ENCODE data around the gene PDCD4. TPM values are rescaled to one million over a fixed set of nuclear protein-coding genes. Genes with fewer than 3 reads are reported as not detected.

PDCD4 gene
- total RNA-seq, 4 donors from 2014 or later, result 98.3 to 724 (median 511) TPM

GRCh38 chr10:110872984-110873923, 1.5 kb downstream of the PDCD4 start:
- no peak for DNase-seq
- no peaks in the 10 kb centered on the region for H3K9me3 ChIP-seq
- H3K4me3 ChIP-seq, result peak overlapping the region; percentile 79 to 97 (median 88)
- H3K4me1 ChIP-seq, result peaks cover 12 to 67% (median 36%) of the 10 kb centered on the region in 4 donors
- TF ChIP-seq CTCF (IDR thresholded peaks at IDR 0.05), result no peak
- TF ChIP-seq EP300 (IDR thresholded peaks at IDR 0.05; ENCODE audit: low read depth), result no peak
- no peak for TF ChIP-seq POLR2AphosphoS5 (IDR thresholded peaks at IDR 0.05)
- no peak for TF ChIP-seq POLR2A (IDR thresholded peaks at IDR 0.05)
- intact Hi-C loops (cut with DNase I; ENCODE audit: low total_unique reads), result loop anchor here (10.0 kb wide), 1 partner anchor 48 kb away; no protein-coding TSS in a partner anchor
- peaks cover 0 to 17% (median 0%) of the 10 kb centered on the region in 4 donors for H3K36me3 ChIP-seq
- H3K27me3 ChIP-seq, result no peaks in the 10 kb centered on the region
- 0 to 1% methylated on average over 16 of the region's 16 CpGs for WGBS, 2 donors (ENCODE audit: low coverage in 1 of 2)
- H3K27ac ChIP-seq, result peak overlapping the region; percentile 99 to 100 (median 99)
- in situ Hi-C loops (cut with MboI; ENCODE audit: low pct_ligation_motif_present in 1 of 4, low pct_unique_long_range_greater_than_20kb in 1 of 4, low sequenced_read_pairs in 3 of 4), result no loop called here

GRCh38 chr10:110873951-110874350, 2.2 kb downstream of the PDCD4 start:
- no peak for TF ChIP-seq CTCF (IDR thresholded peaks at IDR 0.05)
- no peak for TF ChIP-seq POLR2A (IDR thresholded peaks at IDR 0.05)
- no peak for TF ChIP-seq EP300 (IDR thresholded peaks at IDR 0.05; ENCODE audit: low read depth)
- TF ChIP-seq POLR2AphosphoS5 (IDR thresholded peaks at IDR 0.05), result no peak
- in situ Hi-C loops (cut with MboI; ENCODE audit: low pct_ligation_motif_present in 1 of 4, low pct_unique_long_range_greater_than_20kb in 1 of 4, low sequenced_read_pairs in 3 of 4) (no loop called here), intact Hi-C loops (cut with DNase I; ENCODE audit: low total_unique reads) (loop anchor here (10.0 kb wide), 1 partner anchor 49 kb away; no protein-coding TSS in a partner anchor)
- 40 to 49% methylated on average over 2 of the region's 2 CpGs for WGBS, 2 donors (ENCODE audit: low coverage in 1 of 2)
- H3K4me1 ChIP-seq, result peaks cover 12 to 68% (median 36%) of the 10 kb centered on the region in 4 donors
- peaks cover 0 to 24% (median under 1%) of the 10 kb centered on the region in 4 donors for H3K36me3 ChIP-seq
- no peak for DNase-seq
- H3K4me3 ChIP-seq, result peak overlapping the region in 3 of 4 donors; percentile 79 to 97 (median 85)
- H3K27me3 ChIP-seq, result no peaks in the 10 kb centered on the region
- peak overlapping the region; percentile 99 to 100 (median 99) for H3K27ac ChIP-seq
- H3K9me3 ChIP-seq, result no peaks in the 10 kb centered on the region

- H3K27me3 ChIP-seq, result no peaks in the 10 kb centered on the region
- intact Hi-C loops (cut with DNase I; ENCODE audit: low total_unique reads), result loop anchor here (10.0 kb wide), 1 partner anchor 51 kb away; no protein-coding TSS in a partner anchor
- peak overlapping the region in 3 of 4 donors; percentile 4 to 99 (median 99) for H3K27ac ChIP-seq
- DNase-seq, result no peak
- peaks cover 0 to 29% (median 10%) of the 10 kb centered on the region in 4 donors for H3K36me3 ChIP-seq
- WGBS, 2 donors (ENCODE audit: low coverage in 1 of 2), result 63 to 76% methylated on average over 2 of the region's 2 CpGs
- peaks cover 21 to 71% (median 37%) of the 10 kb centered on the region in 4 donors for H3K4me1 ChIP-seq
- TF ChIP-seq POLR2AphosphoS5 (IDR thresholded peaks at IDR 0.05), result peak in 1 of 3 donors; percentile 8
- no peak for TF ChIP-seq EP300 (IDR thresholded peaks at IDR 0.05; ENCODE audit: low read depth)
- in situ Hi-C loops (cut with MboI; ENCODE audit: low pct_ligation_motif_present in 1 of 4, low pct_unique_long_range_greater_than_20kb in 1 of 4, low sequenced_read_pairs in 3 of 4), result loop anchor here in 3 of 4 donors (25.0 kb wide), 3 partner anchors 89 to 564 kb away; partner anchors contain the start of gene SMNDC1 (in 1 of the 3)
- no peaks in the 10 kb centered on the region for H3K9me3 ChIP-seq
- peak overlapping the region in 1 of 4 donors; percentile 85 for H3K4me3 ChIP-seq
These were observed 4.3 kb downstream of the PDCD4 start for GRCh38 chr10:110876000-110876399.

GRCh38 chr10:110876788-110877187, 5.1 kb downstream of the PDCD4 start:
- H3K4me3 ChIP-seq, result peak overlapping the region in 1 of 4 donors; percentile 85
- WGBS, 2 donors (ENCODE audit: low coverage in 1 of 2), result 87 to 92% methylated on average over 1 of the region's 1 CpG
- peak overlapping the region in 1 of 4 donors; percentile 99 for H3K27ac ChIP-seq
- peaks cover 17 to 75% (median 37%) of the 10 kb centered on the region in 4 donors for H3K4me1 ChIP-seq
- peaks cover 0 to 37% (median 14%) of the 10 kb centered on the region in 4 donors for H3K36me3 ChIP-seq
- intact Hi-C loops (cut with DNase I; ENCODE audit: low total_unique reads), result loop anchor here (10.0 kb wide), 1 partner anchor 52 kb away; no protein-coding TSS in a partner anchor
- DNase-seq, result no peak
- no peaks in the 10 kb centered on the region for H3K27me3 ChIP-seq
- H3K9me3 ChIP-seq, result no peaks in the 10 kb centered on the region
- in situ Hi-C loops (cut with MboI; ENCODE audit: low pct_ligation_motif_present in 1 of 4, low pct_unique_long_range_greater_than_20kb in 1 of 4, low sequenced_read_pairs in 3 of 4), result loop anchor here in 3 of 4 donors (25.0 kb wide), 3 partner anchors 89 to 564 kb away; partner anchors contain the start of gene SMNDC1 (in 1 of the 3)
- no peak for TF ChIP-seq POLR2AphosphoS5 (IDR thresholded peaks at IDR 0.05)
- TF ChIP-seq EP300 (IDR thresholded peaks at IDR 0.05; ENCODE audit: low read depth), result no peak
- no peak for TF ChIP-seq POLR2A (IDR thresholded peaks at IDR 0.05)
- TF ChIP-seq CTCF (IDR thresholded peaks at IDR 0.05), result no peak

Data from transverse colon (tissue), 4 donors.